Esophagus muscularis mucosa (tissue), 4 donors: Measurements from ENCODE around the gene MAP2K5. TPM values are rescaled to one million over a fixed set of nuclear protein-coding genes. Genes with fewer than 3 reads are reported as not detected.

Experiments used
- DNase-seq: peaks from one replicate; pipeline ENCODE4 v3.0.0-alpha.2; 2017; ENCODE audit errors: extremely low spot score
- H3K27ac ChIP-seq, 4 donors: fragments of 200-600 bp; sonication (generic); replicated peaks in 1 of 4; 1 replicate in 3 of 4; 2 replicates in 1 of 4; pipeline ENCODE4 v1.5.1; 2016 to 2019; ENCODE audit warnings: mild to moderate bottlenecking in 1 of 4
- H3K27me3 ChIP-seq, 4 donors: fragments of 200-600 bp; sonication (generic); one replicate each; pipeline versions ENCODE4 v1.5.1 to v1.6.0; 2016 to 2019
- H3K36me3 ChIP-seq, 4 donors: fragments of 200-600 bp; sonication (generic); one replicate each; pipeline ENCODE4 v1.5.1; 2016 to 2019
- H3K4me1 ChIP-seq, 4 donors: fragments of 200-600 bp; sonication (generic); one replicate each; pipeline ENCODE4 v1.5.1; 2016 to 2019
- H3K4me3 ChIP-seq, 4 donors: fragments of 200-600 bp; sonication (generic); 1 replicate in 2 of 4; 2 replicates in 2 of 4; pipeline ENCODE4 v1.5.1; 2016 to 2019; ENCODE audit warnings: mild to moderate bottlenecking in 4 of 4, moderate library complexity in 1 of 4
- H3K9me3 ChIP-seq, 4 donors: fragments of 200-600 bp; sonication (generic); 1 replicate in 3 of 4; 2 replicates in 1 of 4; pipeline ENCODE4 v1.5.1; 2016 to 2019
- EP300 ChIP-seq: sonication (generic); formaldehyde crosslinking; IDR thresholded peaks from one replicate; pipeline ENCODE4 v1.6.1; 2017; ENCODE audit warnings: antibody characterized with exemption
- POLR2A ChIP-seq: fragments of 450-650 bp; IDR thresholded peaks from one replicate; pipeline ENCODE4 v1.6.1; 2017; ENCODE audit warnings: antibody characterized with exemption, moderate library complexity, mild to moderate bottlenecking, low read depth
- POLR2AphosphoS5 ChIP-seq, 2 donors: sonication (generic); formaldehyde crosslinking; IDR thresholded peaks; one replicate each; pipeline ENCODE4 v1.6.1; 2017; ENCODE audit warnings: antibody characterized with exemption in 2 of 2
- WGBS: methylation state at CpG from one replicate; pipeline ENCODE4 v1.1.5; 2018; 5-methylcytosine and 5-hydroxymethylcytosine counted together
- intact Hi-C: fragments of 100-400 bp; cut with DNase I; formaldehyde crosslinking; loops from one replicate; pipeline ENCODE4 v1.15.1; 2023
- total RNA-seq, 4 donors: library from RNA; depleted of rRNA; stranded (reverse); fragments of >200 nt; gene quantifications; one replicate each; pipeline versions ENCODE4 v1.1.0 to v1.2.1, GENCODE V29; 2016
- TF ChIP-seq, protein P1 (sequence below), 3 experiments: fragments of 200-600 bp in 2 of 3; fragments of 450-650 bp in 1 of 3; sonication (generic) in 2 of 3; IDR thresholded peaks; one replicate each; pipeline ENCODE4 v1.5.1; 2017 to 2019; ENCODE audit warnings: antibody characterized with exemption in 3 of 3, mild to moderate bottlenecking in 2 of 3, moderate library complexity in 1 of 3

The MAP2K5 gene
- total RNA-seq, 4 donors from 2014 or later, result 7.8 to 11.9 (median 10.6) TPM

DNA sequence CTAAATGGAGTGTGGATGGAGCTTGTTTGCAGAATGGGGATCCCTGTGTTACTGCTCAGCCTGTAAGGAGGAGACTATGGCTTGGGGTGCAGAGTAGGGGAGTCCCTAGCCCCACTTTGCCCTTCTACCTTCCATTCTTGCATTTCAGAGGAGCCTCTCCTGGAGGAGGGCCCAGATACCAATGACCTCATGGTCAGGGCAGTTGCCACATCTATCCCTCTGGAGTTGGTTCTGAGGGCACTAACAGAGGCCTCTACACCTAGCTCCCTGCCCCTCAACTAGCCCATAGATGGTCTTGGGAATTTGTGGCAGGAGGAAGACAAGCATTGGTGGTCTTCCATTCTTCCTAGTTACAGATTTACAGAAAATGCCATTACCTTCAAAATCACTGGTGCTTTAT lies 288.9 kb downstream of the MAP2K5 start:
- no peak for TF ChIP-seq POLR2AphosphoS5 (IDR thresholded peaks at IDR 0.05)
- TF ChIP-seq POLR2A, result no peak
- TF ChIP-seq EP300, result no peak
- TF ChIP-seq, protein P1, sequence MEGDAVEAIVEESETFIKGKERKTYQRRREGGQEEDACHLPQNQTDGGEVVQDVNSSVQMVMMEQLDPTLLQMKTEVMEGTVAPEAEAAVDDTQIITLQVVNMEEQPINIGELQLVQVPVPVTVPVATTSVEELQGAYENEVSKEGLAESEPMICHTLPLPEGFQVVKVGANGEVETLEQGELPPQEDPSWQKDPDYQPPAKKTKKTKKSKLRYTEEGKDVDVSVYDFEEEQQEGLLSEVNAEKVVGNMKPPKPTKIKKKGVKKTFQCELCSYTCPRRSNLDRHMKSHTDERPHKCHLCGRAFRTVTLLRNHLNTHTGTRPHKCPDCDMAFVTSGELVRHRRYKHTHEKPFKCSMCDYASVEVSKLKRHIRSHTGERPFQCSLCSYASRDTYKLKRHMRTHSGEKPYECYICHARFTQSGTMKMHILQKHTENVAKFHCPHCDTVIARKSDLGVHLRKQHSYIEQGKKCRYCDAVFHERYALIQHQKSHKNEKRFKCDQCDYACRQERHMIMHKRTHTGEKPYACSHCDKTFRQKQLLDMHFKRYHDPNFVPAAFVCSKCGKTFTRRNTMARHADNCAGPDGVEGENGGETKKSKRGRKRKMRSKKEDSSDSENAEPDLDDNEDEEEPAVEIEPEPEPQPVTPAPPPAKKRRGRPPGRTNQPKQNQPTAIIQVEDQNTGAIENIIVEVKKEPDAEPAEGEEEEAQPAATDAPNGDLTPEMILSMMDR (IDR thresholded peaks at IDR 0.05), result no peak
- no peak overlapping the region for H3K4me3 ChIP-seq
- no peaks in the 10 kb centered on the region for H3K36me3 ChIP-seq
- H3K27me3 ChIP-seq, result peaks cover 21 to 99% (median 97%) of the 10 kb centered on the region in 4 donors
- intact Hi-C loops, result loop anchor here (10.0 kb wide), 2 partner anchors 287 to 887 kb away; partner anchors contain the start of gene MAP2K5
- no peak for DNase-seq
- H3K4me1 ChIP-seq, result peaks cover 71 to 81% (median 78%) of the 10 kb centered on the region in 4 donors
- H3K9me3 ChIP-seq, result no peaks in the 10 kb centered on the region
- H3K27ac ChIP-seq, result no peak overlapping the region

DNA sequence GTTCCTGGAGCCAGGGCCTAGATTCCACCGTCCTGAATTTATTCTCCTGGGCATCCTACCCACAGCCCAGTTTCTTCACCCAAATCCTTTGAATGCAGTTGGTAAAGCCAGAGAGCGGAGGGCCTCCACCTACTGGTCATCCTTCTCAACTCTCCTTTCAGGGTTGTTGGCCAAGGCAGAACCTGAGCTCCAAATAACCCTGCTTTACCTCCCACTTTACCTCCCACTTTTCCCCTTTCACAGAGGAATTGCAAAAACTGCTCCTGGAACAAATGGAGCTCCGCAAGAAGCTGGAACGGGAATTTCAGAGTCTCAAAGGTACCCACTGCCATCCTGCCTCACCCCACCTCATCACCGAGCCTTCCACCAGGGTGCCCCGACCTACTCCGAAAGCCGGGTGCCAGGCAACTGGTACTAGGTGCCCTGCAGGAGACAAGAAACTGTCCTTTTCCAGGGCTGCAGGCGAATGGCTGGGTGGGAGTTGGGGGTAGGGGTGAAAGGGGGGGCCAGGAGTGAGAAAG lies 289.6 kb downstream of the MAP2K5 start:
- WGBS, result 43% methylated on average over 9 of the region's 9 CpGs
- Histone ChIP-seq H3K4me1 (peaks cover 67 to 75% (median 70%) of the 10 kb centered on the region in 4 donors), H3K27ac (no peak overlapping the region), H3K9me3 (no peaks in the 10 kb centered on the region), H3K27me3 (peaks cover 21 to 92% (median 89%) of the 10 kb centered on the region in 4 donors), H3K4me3 (no peak overlapping the region), H3K36me3 (no peaks in the 10 kb centered on the region)
- intact Hi-C loops, result loop anchor here (10.0 kb wide), 2 partner anchors 287 to 887 kb away; partner anchors contain the start of gene MAP2K5
- no peak for TF ChIP-seq EP300
- TF ChIP-seq, protein P1 (IDR thresholded peaks at IDR 0.05), result no peak
- no peak for TF ChIP-seq POLR2A
- no peak for TF ChIP-seq POLR2AphosphoS5 (IDR thresholded peaks at IDR 0.05)
- no peak for DNase-seq

DNA sequence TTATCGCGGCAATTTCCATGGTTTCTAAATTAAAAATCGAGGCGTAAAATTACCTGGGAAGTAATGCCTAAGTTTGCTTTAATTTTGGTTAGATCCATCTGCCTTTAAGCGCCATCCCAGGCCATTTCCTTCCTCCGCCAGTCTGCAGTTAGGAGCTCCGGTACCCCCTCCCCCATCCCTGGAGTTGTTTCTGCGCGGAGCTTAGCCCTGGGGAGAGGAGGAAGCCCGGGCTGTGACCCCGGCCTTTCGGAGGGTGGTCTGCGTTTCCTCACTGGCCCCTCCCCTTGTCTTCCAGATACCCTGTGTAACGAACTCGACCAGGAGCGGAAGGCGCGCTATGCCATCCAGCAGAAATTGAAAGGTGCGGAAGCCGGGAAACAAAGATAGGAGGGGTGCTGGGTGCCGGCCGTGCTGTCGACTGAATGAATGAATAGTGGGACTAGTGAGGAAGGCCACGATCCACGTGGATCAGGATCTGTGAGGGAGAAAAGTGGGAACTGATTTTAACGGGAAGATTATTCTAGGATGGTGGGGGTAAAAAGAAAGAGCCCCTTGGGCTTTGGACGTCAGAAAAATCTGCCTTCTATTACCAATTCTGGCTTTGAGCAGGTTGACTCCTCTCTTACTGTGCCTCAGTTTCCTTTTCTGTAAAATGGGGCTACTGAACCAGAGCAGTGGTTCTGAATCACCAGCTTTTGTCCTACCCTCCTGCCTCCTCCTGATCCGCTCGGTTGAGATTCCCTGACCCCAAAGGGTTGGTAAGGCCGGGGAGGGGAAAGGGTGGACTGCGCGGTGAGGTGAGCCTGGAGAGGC lies 290.6 kb downstream of the MAP2K5 start:
- 7% methylated on average over 28 of the region's 32 CpGs for WGBS
- TF ChIP-seq EP300 (no peak), POLR2AphosphoS5 (IDR thresholded peaks at IDR 0.05) (no peak), POLR2A (no peak)
- TF ChIP-seq, protein P1 (IDR thresholded peaks at IDR 0.05), result no peak
- H3K9me3 ChIP-seq, result no peaks in the 10 kb centered on the region
- H3K36me3 ChIP-seq, result no peaks in the 10 kb centered on the region
- H3K4me1 ChIP-seq, result peaks cover 57 to 65% (median 60%) of the 10 kb centered on the region in 4 donors
- no peak overlapping the region for H3K27ac ChIP-seq
- DNase-seq, result no peak
- intact Hi-C loops, result loop anchor here (10.0 kb wide), 2 partner anchors 288 to 888 kb away; partner anchors contain the start of gene MAP2K5
- peak overlapping the region; percentile 24 to 54 (median 46) for H3K4me3 ChIP-seq
- peaks cover 15 to 82% (median 79%) of the 10 kb centered on the region in 4 donors for H3K27me3 ChIP-seq

DNA sequence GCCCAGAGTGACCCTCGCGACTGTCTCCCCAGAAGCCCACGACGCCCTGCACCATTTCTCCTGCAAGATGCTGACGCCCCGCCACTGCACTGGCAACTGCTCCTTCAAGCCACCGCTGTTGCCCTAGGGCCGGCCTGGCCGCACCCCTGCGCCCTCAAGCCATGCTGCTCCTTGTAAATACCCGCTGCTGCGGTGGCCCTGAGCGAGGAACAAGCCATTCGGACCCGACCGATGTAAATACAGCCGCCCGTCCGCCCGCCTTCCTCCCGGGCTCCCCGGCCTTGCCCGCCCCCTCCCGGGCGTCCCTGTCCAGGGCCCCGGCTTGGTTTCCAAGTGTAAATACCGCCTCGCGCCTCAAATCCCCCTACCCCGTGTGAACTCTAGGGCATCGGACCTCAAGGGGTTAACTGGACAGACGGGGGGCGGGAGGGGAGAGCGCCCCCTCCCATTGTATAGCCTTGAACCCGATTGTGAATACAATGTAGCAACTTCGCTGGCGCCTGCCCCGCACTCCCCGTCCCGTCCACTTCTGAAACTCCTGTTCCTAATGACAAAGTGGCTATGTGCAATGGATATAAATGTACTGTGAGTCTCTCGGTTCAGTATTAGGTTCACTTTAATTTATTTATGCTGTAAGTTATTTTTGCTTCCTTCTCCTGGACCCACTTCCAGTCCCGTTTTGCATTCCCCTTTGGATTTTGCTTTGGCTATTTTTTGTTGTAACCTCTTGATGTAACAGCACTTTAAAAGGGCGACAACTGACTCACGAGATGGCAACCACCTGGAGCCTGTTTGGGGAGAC lies 291.4 kb downstream of the MAP2K5 start:
- Histone ChIP-seq H3K4me3 (peak overlapping the region; percentile 44 to 54 (median 46)), H3K4me1 (peaks cover 53 to 64% (median 59%) of the 10 kb centered on the region in 4 donors)

More for the DNA sequence above, 291.4 kb downstream of the MAP2K5 start:
- no peaks in the 10 kb centered on the region for H3K9me3 ChIP-seq
- 3% methylated on average over 23 of the region's 44 CpGs for WGBS
- no peak overlapping the region for H3K27ac ChIP-seq
- H3K27me3 ChIP-seq, result peaks cover 15 to 74% (median 72%) of the 10 kb centered on the region in 4 donors
- H3K36me3 ChIP-seq, result no peaks in the 10 kb centered on the region
- intact Hi-C loops, result loop anchor here (10.0 kb wide), 2 partner anchors 289 to 889 kb away; partner anchors contain the start of gene MAP2K5
- no peak for DNase-seq
- TF ChIP-seq, protein P1 (IDR thresholded peaks at IDR 0.05), result peak; percentile 28 to 45 (median 41)
- TF ChIP-seq EP300, result no peak
